ENCODE data around the gene GC.
"Not testable (repeated sequence)": the region's sequence is repeated elsewhere in the genome, so short reads cannot be mapped to it uniquely, and the experiment has no call there.

The GC gene

DNA sequence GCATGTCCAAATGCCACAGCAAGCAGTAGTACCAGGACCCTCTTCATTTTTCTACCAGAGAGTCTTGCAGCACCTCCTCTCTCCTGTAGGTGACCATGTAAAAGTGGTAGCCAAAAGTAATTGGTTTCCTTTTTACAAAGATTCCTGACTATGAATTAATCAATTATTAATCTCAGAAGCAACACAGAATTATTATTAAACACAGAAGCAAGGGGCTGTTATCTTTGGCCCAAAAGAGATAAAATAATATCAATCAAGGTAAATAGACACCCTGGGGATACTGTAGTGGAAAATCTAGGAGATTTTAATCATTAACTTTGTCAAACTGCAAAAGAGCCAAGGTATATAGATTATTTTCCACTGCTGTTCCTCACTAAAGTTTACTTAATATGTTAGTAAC lies at the start of gene GC:
Gene GC (minus strand): TSS at position 108 of the 400 bp plus-strand sequence. CDS start 61 bp downstream, at position 47.
- DNase-seq: no peak

GRCh38 chr4:71833232-71833900 lies 49.5 kb upstream of the GC start:
- DNase-seq: no peak

- DNase-seq: no peak
These were observed 48.2 kb upstream of the GC start for GRCh38 chr4:71832049-71832448.

GRCh38 chr4:71830497-71831190 lies 46.8 kb upstream of the GC start:
- no peak for DNase-seq

- no peak for DNase-seq
These were observed 44.6 kb upstream of the GC start for GRCh38 chr4:71828470-71828869.

- DNase-seq: no peak
These were observed 43.9 kb upstream of the GC start for GRCh38 chr4:71827826-71828225.

- no peak for DNase-seq
These were observed 32.9 kb upstream of the GC start for GRCh38 chr4:71816676-71817303.

DNA sequence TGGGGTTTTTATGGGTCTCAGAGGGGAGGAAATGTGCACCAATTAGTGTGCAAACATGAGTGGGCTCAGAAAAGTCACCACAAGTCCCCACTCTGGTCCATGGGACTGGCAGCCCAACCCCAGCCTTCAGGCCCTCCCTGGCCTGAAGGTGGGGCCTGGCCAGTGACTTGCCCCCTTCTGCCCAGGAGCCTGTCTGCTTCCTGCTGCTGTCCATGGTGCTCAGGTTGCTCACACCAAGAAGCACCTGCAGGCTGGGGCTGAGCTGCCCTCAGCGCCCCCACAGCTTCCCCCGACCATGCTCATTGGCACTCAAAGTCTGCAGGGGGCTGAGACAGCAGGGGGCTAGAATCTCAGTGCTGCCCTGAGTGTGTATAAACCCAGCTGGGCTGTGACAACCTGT lies 30.6 kb upstream of the GC start:
- no peak for DNase-seq

GRCh38 chr4:71809805-71810204 lies 25.9 kb upstream of the GC start:
- DNase-seq: not testable (repeated sequence)

DNA sequence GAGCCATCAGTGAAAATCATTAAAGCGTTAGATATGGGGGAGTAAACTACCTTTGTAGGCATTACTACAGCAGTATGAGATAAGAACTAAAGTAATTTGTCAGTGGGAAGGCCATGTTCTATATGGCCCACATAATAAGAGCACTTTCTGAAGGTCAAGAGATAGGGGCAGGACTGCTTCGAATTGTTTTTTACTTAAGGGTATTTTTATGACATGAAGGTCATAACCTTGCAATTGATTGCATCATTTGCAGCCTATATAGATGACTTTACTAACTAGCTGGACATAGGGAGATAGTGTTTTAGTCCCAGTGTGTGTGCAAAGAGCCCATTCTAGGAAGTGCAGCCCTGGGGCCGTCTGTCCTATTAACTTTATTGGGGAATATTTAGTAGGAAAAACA lies 23.6 kb upstream of the GC start:
- DNase-seq: no peak

GRCh38 chr4:71805230-71805629 lies 21.4 kb upstream of the GC start:
- not testable (repeated sequence) for DNase-seq

DNA sequence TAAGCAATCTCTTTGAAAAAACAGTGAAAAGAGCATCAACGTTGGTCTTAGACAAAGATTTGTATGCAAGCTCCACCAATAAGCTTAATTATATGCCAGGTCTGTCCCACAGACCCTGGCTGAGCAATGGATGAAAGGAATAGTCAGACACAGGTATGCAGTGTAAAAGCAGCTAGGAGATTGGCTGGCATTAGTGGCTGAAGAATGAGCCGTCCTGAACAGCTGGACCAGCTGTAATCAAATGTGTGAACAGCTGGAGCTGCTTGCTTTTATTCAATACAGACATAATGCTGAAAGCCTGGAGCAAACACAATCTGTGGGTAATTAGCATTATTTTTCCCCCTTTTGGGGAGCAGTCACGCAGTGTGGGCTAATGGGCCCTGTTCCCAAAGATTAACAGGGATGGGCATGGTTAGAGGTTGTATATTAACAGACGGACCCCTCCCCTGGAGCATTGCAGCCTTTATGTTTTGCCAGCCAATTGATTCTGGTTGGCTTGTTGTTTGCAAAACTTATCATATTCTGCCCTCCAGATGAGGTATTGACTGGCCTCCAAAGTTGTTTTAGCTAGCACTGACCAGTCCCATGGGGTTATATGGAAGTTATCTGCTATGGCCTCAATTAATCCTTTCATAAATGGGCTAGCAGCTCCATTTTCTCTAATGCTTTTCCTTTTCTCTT lies 20.3 kb upstream of the GC start:
- not testable (repeated sequence) for DNase-seq

DNA sequence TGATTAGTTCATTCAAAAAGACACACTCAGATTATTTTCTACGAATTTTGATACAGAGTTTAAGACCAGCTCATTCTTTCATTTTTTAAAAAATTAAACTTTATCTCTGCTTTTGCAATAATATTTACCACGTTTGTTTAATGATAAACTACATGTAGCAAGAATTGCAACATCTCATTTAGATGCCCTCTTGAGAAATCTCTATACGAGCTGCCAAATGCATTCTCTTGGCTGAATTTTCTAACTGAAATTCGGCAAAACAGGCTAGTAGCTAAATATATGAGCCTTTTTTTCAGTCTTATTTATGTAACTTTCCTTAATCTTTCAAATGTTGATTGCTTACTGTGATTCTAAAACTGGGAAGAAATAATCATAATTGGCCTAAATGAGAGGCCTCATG lies 2.1 kb upstream of the GC start:
- DNase-seq: no peak

DNA sequence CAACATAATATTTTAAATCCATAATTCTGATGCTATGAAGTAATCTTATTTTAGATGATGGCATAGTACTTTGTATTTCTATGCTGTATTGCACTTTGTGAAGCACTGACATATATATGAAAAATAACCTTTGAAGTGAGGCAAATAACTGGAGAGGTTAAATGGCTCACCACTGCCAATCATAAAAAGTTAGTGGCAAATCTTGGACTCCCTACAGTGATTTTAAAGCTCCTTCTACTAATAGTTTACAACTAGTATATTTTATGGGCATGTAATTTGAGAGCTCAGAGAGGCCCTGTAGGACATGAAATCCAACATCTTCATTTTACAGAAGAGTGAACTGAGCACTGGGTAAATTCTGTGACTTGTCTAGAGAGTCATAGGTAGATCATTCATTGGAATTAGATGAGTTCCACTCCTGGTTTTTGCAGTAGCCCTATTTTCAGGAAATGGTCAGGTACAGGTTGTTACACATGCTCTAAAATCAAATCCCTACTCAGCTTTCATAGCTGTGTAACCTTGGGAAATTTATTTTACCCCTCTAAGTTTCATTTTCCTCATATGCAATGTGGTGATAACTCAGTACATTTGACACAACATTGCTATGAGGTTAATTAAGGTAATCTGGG lies 804 bp upstream of the GC start:
- DNase-seq: no peak

- no peak for DNase-seq
These were observed 6.0 kb downstream of the GC start for GRCh38 chr4:71777891-71778290.

- DNase-seq: no peak
These were observed 8.4 kb downstream of the GC start for GRCh38 chr4:71775449-71775848.

DNA sequence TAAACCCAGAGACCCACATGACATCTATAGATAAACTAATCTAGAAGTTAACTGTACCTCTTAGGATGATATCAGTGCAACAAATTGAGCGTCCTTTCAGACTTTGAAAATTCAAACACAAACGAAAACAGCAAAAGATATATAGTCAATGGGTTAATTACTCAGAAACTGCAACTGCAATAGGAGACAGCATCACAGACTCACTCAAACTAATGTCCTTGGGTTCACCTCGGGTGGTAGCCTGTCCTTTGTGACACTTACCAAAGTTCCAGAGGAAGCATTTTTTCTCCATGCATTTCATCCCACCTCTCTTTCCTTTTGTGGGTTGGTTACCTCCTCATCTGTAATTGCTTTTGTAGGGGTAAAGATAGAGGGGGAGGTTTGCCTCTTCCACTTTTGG lies 9.7 kb downstream of the GC start:
- DNase-seq: no peak

DNA sequence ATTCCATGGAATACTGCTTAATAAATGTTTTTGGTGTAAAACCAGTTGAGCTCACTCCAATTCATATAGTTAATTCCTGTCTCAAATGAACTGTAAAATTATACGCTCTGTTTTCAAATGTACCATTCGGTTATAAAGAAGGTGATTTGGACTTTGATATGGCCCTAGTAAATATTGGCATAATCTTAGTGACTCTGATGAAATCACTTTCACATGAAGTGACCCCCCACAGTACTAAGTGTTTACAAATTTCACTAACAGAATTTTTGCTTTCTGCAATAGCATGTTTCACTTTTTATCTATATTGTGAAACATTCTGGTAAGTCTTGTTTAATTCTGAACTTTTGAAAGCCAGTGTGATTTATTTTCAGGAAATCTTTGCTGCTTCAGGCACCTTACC lies 10.9 kb downstream of the GC start:
- DNase-seq: no peak

DNA sequence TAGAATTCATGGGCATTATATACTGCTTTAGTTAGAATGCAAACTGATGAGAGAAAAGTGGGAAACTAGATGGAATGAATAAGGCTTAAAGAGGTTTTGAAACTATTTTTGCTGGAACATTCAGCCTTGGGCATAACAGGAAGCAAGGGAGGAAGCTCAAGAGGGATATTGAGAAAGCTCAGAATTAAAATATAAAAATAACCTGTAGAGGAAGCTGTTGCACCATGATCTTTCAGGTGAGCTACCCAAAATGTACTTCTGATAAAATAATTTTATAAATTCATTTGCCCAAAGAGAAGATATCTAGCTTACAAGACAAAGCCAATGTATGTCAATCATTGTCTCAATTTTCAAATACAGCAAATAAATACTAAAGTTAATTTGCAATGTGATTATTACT lies 11.3 kb downstream of the GC start:
- no peak for DNase-seq

GRCh38 chr4:71771613-71772012 lies 12.3 kb downstream of the GC start:
- no peak for DNase-seq

- no peak for DNase-seq
These were observed 14.4 kb downstream of the GC start for GRCh38 chr4:71769434-71769833.

DNA sequence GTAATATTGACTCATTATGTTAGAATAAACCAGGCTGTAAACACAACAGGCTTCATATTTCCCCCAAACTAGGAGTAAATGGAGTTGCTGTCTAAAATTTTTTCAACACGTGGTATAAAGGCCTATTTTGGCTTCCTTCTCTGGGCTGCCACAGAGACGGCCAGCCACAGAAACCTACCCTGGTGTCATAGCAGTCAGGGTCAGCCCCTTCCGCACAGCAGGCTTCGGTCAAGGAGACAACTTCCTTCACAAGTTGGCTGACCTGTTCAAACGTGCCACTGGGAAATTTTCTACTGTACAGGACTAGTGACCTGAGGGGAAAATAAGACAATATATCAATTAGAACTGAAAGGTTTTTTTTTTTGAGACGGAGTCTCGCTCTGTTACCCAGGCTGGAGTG lies 15.8 kb downstream of the GC start:
- no peak for DNase-seq

DNA sequence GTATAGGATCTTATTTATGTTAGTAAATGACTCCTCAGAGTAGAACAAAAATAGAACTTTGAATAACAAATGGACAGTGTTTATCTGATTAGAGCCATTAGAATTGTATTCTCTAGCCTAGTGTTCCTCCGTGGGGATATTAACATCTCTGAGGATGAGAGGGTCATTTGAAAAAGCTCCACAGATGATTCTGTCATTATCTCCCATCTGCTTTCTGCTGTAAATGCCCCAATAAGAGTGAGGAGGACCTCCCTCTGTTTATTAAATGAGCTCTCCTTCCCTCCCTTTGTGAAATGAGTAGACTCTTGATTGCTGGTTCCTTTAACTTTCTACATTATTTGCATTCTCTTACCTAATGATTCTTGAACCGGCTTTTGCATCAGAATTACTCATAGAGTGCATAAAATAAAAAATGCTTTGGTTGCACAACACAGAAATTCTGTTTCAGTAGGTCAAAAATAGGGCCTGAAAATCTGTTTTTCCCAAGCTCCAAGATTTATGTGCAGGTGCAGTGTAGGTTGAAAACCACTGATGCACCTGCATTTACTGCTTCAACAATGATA lies 18.0 kb downstream of the GC start:
- no peak for DNase-seq

All from activated effector memory CD4-positive, alpha-beta T cell treated with Interleukin-2 at 50 U/mL for 16 hours (primary cell).